GM23338 (cell line): ENCODE measurements around the gene DNAL4. TPM values are rescaled to one million over a fixed set of nuclear protein-coding genes. Genes with fewer than 3 reads are reported as not detected.

ENCODE experiments used
- ATAC-seq: fragments of 200-7000 bp; cut with Tn5 transposase; 3 replicates; pipeline ENCODE4 v1.9.1; 2020
- DNase-seq: peaks from one replicate; pipeline ENCODE4 v3.0.0-alpha.2; 2015; ENCODE audit warnings: low spot score
- H2AFZ ChIP-seq: fragments of 200-600 bp; sonication (generic); 2 replicates; pipeline ENCODE4 v1.8.0; 2016; ENCODE audit warnings: antibody characterized with exemption, mild to moderate bottlenecking, moderate library complexity
- H3F3A ChIP-seq: fragments of 200-600 bp; sonication (generic); replicated peaks from 2 replicates; pipeline ENCODE4 v1.8.0; 2017; ENCODE audit warnings: antibody characterized with exemption, mixed run types, low read depth
- H3K27ac ChIP-seq: fragments of 200-600 bp; sonication (generic); 2 replicates; pipeline ENCODE4 v1.6.1; 2016; ENCODE audit warnings: low read depth
- H3K27me3 ChIP-seq: fragments of 200-600 bp; sonication (generic); 2 replicates; pipeline ENCODE4 v1.8.0; 2016; ENCODE audit warnings: mild to moderate bottlenecking, mixed run types, moderate library complexity; ENCODE audit not compliant: insufficient read depth
- H3K36me3 ChIP-seq: fragments of 200-600 bp; sonication (generic); 2 replicates; pipeline ENCODE4 v1.8.0; 2016; ENCODE audit warnings: mild to moderate bottlenecking; ENCODE audit not compliant: insufficient read depth
- H3K4me1 ChIP-seq: fragments of 200-600 bp; sonication (generic); 2 replicates; pipeline ENCODE4 v1.8.0; 2016; ENCODE audit warnings: mild to moderate bottlenecking, moderate library complexity; ENCODE audit not compliant: insufficient read depth
- H3K4me2 ChIP-seq: fragments of 200-600 bp; sonication (generic); 2 replicates; pipeline ENCODE4 v1.7.1; 2017; ENCODE audit warnings: mixed run types
- H3K4me3 ChIP-seq: fragments of 200-600 bp; sonication (generic); 2 replicates; pipeline ENCODE4 v1.6.1; 2016; ENCODE audit warnings: mixed run types
- H3K79me2 ChIP-seq: fragments of 200-600 bp; sonication (generic); replicated peaks from 2 replicates; pipeline ENCODE4 v1.8.0; 2017; ENCODE audit warnings: mild to moderate bottlenecking; ENCODE audit not compliant: insufficient read depth
- H3K9me2 ChIP-seq: fragments of 200-600 bp; sonication (generic); 2 replicates; pipeline ENCODE4 v1.8.0; 2017; ENCODE audit not compliant: insufficient read depth
- H4K20me1 ChIP-seq: fragments of 200-600 bp; sonication (generic); replicated peaks from 2 replicates; pipeline ENCODE4 v1.8.0; 2017; ENCODE audit warnings: mild to moderate bottlenecking; ENCODE audit not compliant: insufficient read depth
- H3K27ac Mint-ChIP-seq: 2 replicates; pipeline ENCODE4 v1.8.0; 2020; ENCODE audit warnings: inconsistent platforms, mild to moderate bottlenecking, moderate library complexity, mixed read lengths
- H3K27me3 Mint-ChIP-seq: 3 replicates; pipeline ENCODE4 v1.8.0; 2022; ENCODE audit warnings: low read depth, mild to moderate bottlenecking, moderate library complexity, mixed read lengths, inconsistent platforms; ENCODE audit not compliant: insufficient read depth, poor library complexity
- H3K36me3 Mint-ChIP-seq: 3 replicates; pipeline ENCODE4 v1.8.0; 2021; ENCODE audit warnings: low read depth, mild to moderate bottlenecking, inconsistent platforms, moderate library complexity, mixed read lengths
- H3K4me1 Mint-ChIP-seq: 3 replicates; pipeline ENCODE4 v1.8.0; 2020; ENCODE audit warnings: mild to moderate bottlenecking, inconsistent platforms, mixed read lengths
- H3K4me3 Mint-ChIP-seq: 3 replicates; pipeline ENCODE4 v1.8.0; 2021; ENCODE audit warnings: moderate library complexity, mild to moderate bottlenecking, inconsistent platforms, mixed read lengths
- H3K9me3 Mint-ChIP-seq: 3 replicates; pipeline ENCODE4 v1.8.0; 2020; ENCODE audit warnings: moderate library complexity, mild to moderate bottlenecking, inconsistent platforms, mixed read lengths
- CREB1 ChIP-seq: fragments of 250-450 bp; sonication (Bioruptor Pico); IDR thresholded peaks from 2 replicates; pipeline ENCODE4 v1.5.0; 2020; ENCODE audit warnings: low read depth, mild to moderate bottlenecking, moderate library complexity
- EZH2 ChIP-seq: fragments of 200-600 bp; sonication (generic); IDR thresholded peaks from one replicate; pipeline ENCODE4 v1.8.0; 2017; ENCODE audit warnings: antibody characterized with exemption, mild to moderate bottlenecking, low read depth; ENCODE audit not compliant: unreplicated experiment
- EZH2phosphoT487 ChIP-seq: fragments of 200-600 bp; sonication (generic); IDR thresholded peaks from one replicate; pipeline ENCODE4 v1.8.1; 2018; ENCODE audit warnings: antibody characterized with exemption; ENCODE audit not compliant: unreplicated experiment
- JUNB ChIP-seq: IDR thresholded peaks from one replicate; pipeline ENCODE4 v1.6.1; 2016; ENCODE audit warnings: antibody characterized with exemption; ENCODE audit not compliant: unreplicated experiment
- NANOG ChIP-seq: IDR thresholded peaks from 2 replicates; pipeline ENCODE4 v1.6.1; 2016; ENCODE audit warnings: antibody characterized with exemption, borderline replicate concordance
- POLR2AphosphoS5 ChIP-seq: IDR thresholded peaks from 2 replicates; pipeline ENCODE4 v1.6.1; 2016; ENCODE audit warnings: antibody characterized with exemption, low read depth
- STAT1 ChIP-seq: IDR thresholded peaks from one replicate; pipeline ENCODE4 v1.6.1; 2016; ENCODE audit warnings: antibody characterized with exemption; ENCODE audit not compliant: unreplicated experiment
- ZNF114 ChIP-seq: fragments of 250-450 bp; sonication (Bioruptor Pico); IDR thresholded peaks from 2 replicates; pipeline ENCODE4 v1.5.0; 2020; ENCODE audit warnings: mild to moderate bottlenecking, moderate library complexity
- ZNF331 ChIP-seq: fragments of 250-450 bp; sonication (Bioruptor Pico); IDR thresholded peaks from 2 replicates; pipeline ENCODE4 v1.5.0; 2020; ENCODE audit warnings: low read depth, mild to moderate bottlenecking, moderate library complexity
- polyA plus RNA-seq: library from polyadenylated mRNA; unstranded; fragments of >200 nt; fragmentation: Nextera tagmentation; extraction: Ambion mirVana; gene quantifications from 2 replicates; pipeline ENCODE4 v1.2.1, GENCODE V29; 2016
- total RNA-seq: library from RNA; depleted of rRNA; stranded (reverse); fragments of >200 nt; shearing (Covaris generic); gene quantifications from 2 replicates; pipeline ENCODE4 v1.2.3, GENCODE V29; 2014
- TF ChIP-seq, protein P1 (sequence below): IDR thresholded peaks from 2 replicates; pipeline ENCODE4 v1.6.1; 2016; ENCODE audit warnings: antibody characterized with exemption
- TF ChIP-seq, protein P2 (sequence below): fragments of 250-450 bp; sonication (Bioruptor Pico); IDR thresholded peaks from 2 replicates; pipeline ENCODE4 v1.5.0; 2020; ENCODE audit warnings: mild to moderate bottlenecking, moderate library complexity
- TF ChIP-seq, protein P3 (sequence below): IDR thresholded peaks from one replicate; pipeline ENCODE4 v1.6.1; 2018; ENCODE audit warnings: antibody characterized with exemption; ENCODE audit not compliant: unreplicated experiment
- TF ChIP-seq, protein P4 (sequence below), 2 experiments: fragments of 200-600 bp in 1 of 2; sonication (generic) in 1 of 2; conservative IDR thresholded peaks; 2 replicates each; pipeline versions ENCODE4 v1.5.1 to v1.6.1; 2016 to 2017; ENCODE audit warnings: antibody characterized with exemption in 2 of 2, low read depth in 2 of 2, mild to moderate bottlenecking in 2 of 2, moderate library complexity in 1 of 2

Gene DNAL4
- total and polyA plus RNA-seq, 2 experiments from 2014 or later = 9.3 to 10.0 TPM

DNA sequence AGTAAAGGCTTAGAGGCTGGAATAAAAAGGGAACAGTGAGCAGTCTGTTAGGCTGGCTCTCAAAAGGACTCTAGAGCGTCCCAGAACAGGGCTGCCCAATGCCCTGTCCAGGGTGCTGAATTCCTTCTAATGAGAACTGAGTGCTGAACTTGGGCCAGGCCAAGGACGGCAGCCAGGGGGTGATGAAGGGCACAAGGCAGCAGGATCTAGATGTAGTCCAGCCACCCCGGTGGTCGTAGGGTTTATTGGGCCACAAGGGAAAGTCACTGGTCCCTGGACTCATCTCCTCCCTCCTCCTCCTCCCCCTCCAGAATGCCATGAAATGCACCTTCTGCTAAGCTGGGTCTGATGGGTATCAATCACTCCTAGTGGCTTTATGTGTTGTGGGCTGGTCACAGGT lies 30.6 kb upstream of the DNAL4 start:
- H3K27me3 ChIP-seq = no peaks in the 10 kb centered on the region
- H3K9me2 ChIP-seq = no peaks in the 10 kb centered on the region
- no peak for TF ChIP-seq EZH2
- TF ChIP-seq, protein P1, sequence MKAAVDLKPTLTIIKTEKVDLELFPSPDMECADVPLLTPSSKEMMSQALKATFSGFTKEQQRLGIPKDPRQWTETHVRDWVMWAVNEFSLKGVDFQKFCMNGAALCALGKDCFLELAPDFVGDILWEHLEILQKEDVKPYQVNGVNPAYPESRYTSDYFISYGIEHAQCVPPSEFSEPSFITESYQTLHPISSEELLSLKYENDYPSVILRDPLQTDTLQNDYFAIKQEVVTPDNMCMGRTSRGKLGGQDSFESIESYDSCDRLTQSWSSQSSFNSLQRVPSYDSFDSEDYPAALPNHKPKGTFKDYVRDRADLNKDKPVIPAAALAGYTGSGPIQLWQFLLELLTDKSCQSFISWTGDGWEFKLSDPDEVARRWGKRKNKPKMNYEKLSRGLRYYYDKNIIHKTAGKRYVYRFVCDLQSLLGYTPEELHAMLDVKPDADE = no peak
- TF ChIP-seq NANOG = no peak
- no peak for TF ChIP-seq JUNB
- no peak for TF ChIP-seq POLR2AphosphoS5
- TF ChIP-seq, protein P2, sequence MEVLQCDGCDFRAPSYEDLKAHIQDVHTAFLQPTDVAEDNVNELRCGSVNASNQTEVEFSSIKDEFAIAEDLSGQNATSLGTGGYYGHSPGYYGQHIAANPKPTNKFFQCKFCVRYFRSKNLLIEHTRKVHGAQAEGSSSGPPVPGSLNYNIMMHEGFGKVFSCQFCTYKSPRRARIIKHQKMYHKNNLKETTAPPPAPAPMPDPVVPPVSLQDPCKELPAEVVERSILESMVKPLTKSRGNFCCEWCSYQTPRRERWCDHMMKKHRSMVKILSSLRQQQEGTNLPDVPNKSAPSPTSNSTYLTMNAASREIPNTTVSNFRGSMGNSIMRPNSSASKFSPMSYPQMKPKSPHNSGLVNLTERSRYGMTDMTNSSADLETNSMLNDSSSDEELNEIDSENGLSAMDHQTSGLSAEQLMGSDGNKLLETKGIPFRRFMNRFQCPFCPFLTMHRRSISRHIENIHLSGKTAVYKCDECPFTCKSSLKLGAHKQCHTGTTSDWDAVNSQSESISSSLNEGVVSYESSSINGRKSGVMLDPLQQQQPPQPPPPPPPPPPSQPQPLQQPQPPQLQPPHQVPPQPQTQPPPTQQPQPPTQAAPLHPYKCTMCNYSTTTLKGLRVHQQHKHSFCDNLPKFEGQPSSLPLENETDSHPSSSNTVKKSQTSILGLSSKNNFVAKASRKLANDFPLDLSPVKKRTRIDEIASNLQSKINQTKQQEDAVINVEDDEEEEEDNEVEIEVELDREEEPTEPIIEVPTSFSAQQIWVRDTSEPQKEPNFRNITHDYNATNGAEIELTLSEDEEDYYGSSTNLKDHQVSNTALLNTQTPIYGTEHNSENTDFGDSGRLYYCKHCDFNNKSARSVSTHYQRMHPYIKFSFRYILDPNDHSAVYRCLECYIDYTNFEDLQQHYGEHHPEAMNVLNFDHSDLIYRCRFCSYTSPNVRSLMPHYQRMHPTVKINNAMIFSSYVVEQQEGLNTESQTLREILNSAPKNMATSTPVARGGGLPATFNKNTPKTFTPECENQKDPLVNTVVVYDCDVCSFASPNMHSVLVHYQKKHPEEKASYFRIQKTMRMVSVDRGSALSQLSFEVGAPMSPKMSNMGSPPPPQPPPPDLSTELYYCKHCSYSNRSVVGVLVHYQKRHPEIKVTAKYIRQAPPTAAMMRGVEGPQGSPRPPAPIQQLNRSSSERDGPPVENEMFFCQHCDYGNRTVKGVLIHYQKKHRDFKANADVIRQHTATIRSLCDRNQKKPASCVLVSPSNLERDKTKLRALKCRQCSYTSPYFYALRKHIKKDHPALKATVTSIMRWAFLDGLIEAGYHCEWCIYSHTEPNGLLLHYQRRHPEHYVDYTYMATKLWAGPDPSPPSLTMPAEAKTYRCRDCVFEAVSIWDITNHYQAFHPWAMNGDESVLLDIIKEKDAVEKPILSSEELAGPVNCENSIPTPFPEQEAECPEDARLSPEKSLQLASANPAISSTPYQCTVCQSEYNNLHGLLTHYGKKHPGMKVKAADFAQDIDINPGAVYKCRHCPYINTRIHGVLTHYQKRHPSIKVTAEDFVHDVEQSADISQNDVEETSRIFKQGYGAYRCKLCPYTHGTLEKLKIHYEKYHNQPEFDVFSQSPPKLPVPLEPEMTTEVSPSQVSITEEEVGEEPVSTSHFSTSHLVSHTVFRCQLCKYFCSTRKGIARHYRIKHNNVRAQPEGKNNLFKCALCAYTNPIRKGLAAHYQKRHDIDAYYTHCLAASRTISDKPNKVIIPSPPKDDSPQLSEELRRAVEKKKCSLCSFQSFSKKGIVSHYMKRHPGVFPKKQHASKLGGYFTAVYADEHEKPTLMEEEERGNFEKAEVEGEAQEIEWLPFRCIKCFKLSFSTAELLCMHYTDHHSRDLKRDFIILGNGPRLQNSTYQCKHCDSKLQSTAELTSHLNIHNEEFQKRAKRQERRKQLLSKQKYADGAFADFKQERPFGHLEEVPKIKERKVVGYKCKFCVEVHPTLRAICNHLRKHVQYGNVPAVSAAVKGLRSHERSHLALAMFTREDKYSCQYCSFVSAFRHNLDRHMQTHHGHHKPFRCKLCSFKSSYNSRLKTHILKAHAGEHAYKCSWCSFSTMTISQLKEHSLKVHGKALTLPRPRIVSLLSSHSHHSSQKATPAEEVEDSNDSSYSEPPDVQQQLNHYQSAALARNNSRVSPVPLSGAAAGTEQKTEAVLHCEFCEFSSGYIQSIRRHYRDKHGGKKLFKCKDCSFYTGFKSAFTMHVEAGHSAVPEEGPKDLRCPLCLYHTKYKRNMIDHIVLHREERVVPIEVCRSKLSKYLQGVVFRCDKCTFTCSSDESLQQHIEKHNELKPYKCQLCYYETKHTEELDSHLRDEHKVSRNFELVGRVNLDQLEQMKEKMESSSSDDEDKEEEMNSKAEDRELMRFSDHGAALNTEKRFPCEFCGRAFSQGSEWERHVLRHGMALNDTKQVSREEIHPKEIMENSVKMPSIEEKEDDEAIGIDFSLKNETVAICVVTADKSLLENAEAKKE (CRISPR knock-in tag) = peak; percentile 50; the same call in 1 of the 2 replicates
- no peak for TF ChIP-seq ZNF331 (CRISPR knock-in tag)
- TF ChIP-seq, protein P3, sequence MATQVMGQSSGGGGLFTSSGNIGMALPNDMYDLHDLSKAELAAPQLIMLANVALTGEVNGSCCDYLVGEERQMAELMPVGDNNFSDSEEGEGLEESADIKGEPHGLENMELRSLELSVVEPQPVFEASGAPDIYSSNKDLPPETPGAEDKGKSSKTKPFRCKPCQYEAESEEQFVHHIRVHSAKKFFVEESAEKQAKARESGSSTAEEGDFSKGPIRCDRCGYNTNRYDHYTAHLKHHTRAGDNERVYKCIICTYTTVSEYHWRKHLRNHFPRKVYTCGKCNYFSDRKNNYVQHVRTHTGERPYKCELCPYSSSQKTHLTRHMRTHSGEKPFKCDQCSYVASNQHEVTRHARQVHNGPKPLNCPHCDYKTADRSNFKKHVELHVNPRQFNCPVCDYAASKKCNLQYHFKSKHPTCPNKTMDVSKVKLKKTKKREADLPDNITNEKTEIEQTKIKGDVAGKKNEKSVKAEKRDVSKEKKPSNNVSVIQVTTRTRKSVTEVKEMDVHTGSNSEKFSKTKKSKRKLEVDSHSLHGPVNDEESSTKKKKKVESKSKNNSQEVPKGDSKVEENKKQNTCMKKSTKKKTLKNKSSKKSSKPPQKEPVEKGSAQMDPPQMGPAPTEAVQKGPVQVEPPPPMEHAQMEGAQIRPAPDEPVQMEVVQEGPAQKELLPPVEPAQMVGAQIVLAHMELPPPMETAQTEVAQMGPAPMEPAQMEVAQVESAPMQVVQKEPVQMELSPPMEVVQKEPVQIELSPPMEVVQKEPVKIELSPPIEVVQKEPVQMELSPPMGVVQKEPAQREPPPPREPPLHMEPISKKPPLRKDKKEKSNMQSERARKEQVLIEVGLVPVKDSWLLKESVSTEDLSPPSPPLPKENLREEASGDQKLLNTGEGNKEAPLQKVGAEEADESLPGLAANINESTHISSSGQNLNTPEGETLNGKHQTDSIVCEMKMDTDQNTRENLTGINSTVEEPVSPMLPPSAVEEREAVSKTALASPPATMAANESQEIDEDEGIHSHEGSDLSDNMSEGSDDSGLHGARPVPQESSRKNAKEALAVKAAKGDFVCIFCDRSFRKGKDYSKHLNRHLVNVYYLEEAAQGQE = peak; percentile 95
- no peak for TF ChIP-seq EZH2phosphoT487
- no peak for TF ChIP-seq ZNF114 (CRISPR knock-in tag)
- TF ChIP-seq, protein P4, sequence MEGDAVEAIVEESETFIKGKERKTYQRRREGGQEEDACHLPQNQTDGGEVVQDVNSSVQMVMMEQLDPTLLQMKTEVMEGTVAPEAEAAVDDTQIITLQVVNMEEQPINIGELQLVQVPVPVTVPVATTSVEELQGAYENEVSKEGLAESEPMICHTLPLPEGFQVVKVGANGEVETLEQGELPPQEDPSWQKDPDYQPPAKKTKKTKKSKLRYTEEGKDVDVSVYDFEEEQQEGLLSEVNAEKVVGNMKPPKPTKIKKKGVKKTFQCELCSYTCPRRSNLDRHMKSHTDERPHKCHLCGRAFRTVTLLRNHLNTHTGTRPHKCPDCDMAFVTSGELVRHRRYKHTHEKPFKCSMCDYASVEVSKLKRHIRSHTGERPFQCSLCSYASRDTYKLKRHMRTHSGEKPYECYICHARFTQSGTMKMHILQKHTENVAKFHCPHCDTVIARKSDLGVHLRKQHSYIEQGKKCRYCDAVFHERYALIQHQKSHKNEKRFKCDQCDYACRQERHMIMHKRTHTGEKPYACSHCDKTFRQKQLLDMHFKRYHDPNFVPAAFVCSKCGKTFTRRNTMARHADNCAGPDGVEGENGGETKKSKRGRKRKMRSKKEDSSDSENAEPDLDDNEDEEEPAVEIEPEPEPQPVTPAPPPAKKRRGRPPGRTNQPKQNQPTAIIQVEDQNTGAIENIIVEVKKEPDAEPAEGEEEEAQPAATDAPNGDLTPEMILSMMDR (conservative IDR thresholded peaks at IDR 0.05; ENCODE audit: low read depth in 2 of 2) = peak; percentile 73 to 77
- TF ChIP-seq CREB1 (CRISPR knock-in tag) = peak; percentile 48; the same call in 1 of the 2 replicates
- TF ChIP-seq STAT1 = no peak
- no peaks in the 10 kb centered on the region for H3K79me2 ChIP-seq
- no peak overlapping the region for H3K4me3 ChIP-seq
- no peaks in the 10 kb centered on the region for H3K9me3 Mint-ChIP-seq
- H3K36me3 ChIP-seq = no peaks in the 10 kb centered on the region
- no peak overlapping the region for H3K4me3 Mint-ChIP-seq
- no peaks in the 10 kb centered on the region for H3F3A ChIP-seq
- no peaks in the 10 kb centered on the region; the same call in 1 of the 3 replicates for H3K4me1 Mint-ChIP-seq
- H3K27me3 Mint-ChIP-seq = peaks cover 14% of the 10 kb centered on the region
- DNase-seq (peak; percentile 98), ATAC-seq (peak; percentile 99)
- no peaks in the 10 kb centered on the region for H3K36me3 Mint-ChIP-seq
- no peak overlapping the region for H3K27ac Mint-ChIP-seq
- no peaks in the 10 kb centered on the region; the same call in 1 of the 2 replicates for H4K20me1 ChIP-seq
- H3K27ac ChIP-seq = no peak overlapping the region
- H3K4me2 ChIP-seq = no peak overlapping the region
- H2AFZ ChIP-seq = no peak overlapping the region
- H3K4me1 ChIP-seq = no peaks in the 10 kb centered on the region
